H1 (cell line): ENCODE data around the gene FAM120C. TPM values are rescaled to one million over a fixed set of nuclear protein-coding genes. Genes with fewer than 3 reads are reported as not detected.

ENCODE experiments used
- CTCF ChIA-PET: fragments of 300-600 bp; sonication (Branson Sonifier 250); formaldehyde crosslinking; loops from one replicate; lab custom pipeline; 2021; ENCODE audit not compliant: partially characterized antibody; lab: Charles Lee
- POLR2A ChIA-PET: fragments of 300-600 bp; sonication (Branson Sonifier 250); formaldehyde crosslinking; loops from one replicate; lab custom pipeline; 2021; ENCODE audit warnings: inconsistent platforms; ENCODE audit not compliant: partially characterized antibody; lab: Charles Lee
- DNase-seq, 2 experiments: peaks; one replicate each; pipeline versions ENCODE4 v3.0.0 to v3.0.0-alpha.2; 2010 to 2022; ENCODE audit warnings: low spot score in 2 of 2, low read depth in 1 of 2, mixed read lengths in 1 of 2
- FAIRE-seq: peaks from 2 replicates; lab custom pipeline; 2011; peaks lifted over from hg19 to GRCh38; lab: Jason Lieb, UNC
- H2AFZ ChIP-seq: 2 replicates; pipeline ENCODE4 v1.8.1; 2012; ENCODE audit warnings: low read length, inconsistent platforms
- H2AK5ac ChIP-seq: 2 replicates; pipeline ENCODE4 v1.6.1; 2013; ENCODE audit warnings: low read depth, low read length
- H2BK120ac ChIP-seq: replicated peaks from 2 replicates; pipeline ENCODE3; 2013; ENCODE audit warnings: low read depth, low read length, inconsistent platforms
- H2BK12ac ChIP-seq: 2 replicates; pipeline ENCODE4 v1.6.1; 2013; ENCODE audit warnings: low read depth, low read length
- H2BK15ac ChIP-seq: 2 replicates; pipeline ENCODE4 v1.6.1; 2013; ENCODE audit warnings: low read length
- H2BK20ac ChIP-seq: 2 replicates; pipeline ENCODE4 v1.6.1; 2013; ENCODE audit warnings: low read length
- H2BK5ac ChIP-seq: 2 replicates; pipeline ENCODE4 v1.6.1; 2013; ENCODE audit warnings: low read depth, low read length
- H3K14ac ChIP-seq: 2 replicates; pipeline ENCODE4 v1.6.1; 2013; ENCODE audit warnings: inconsistent platforms; ENCODE audit not compliant: insufficient read length
- H3K18ac ChIP-seq: 2 replicates; pipeline ENCODE4 v1.6.1; 2013; ENCODE audit warnings: low read length; ENCODE audit errors: extremely low read depth
- H3K23ac ChIP-seq: 2 replicates; pipeline ENCODE4 v1.6.1; 2013; ENCODE audit warnings: inconsistent platforms; ENCODE audit not compliant: insufficient read length
- H3K23me2 ChIP-seq: 2 replicates; pipeline ENCODE4 v1.6.1; 2013; ENCODE audit warnings: low read depth, low read length
- H3K27ac ChIP-seq: 2 replicates; pipeline ENCODE4 v1.6.1; 2011; ENCODE audit warnings: low read depth, low read length, inconsistent platforms
- H3K27me3 ChIP-seq, 4 experiments: replicated peaks in 1 of 4; 1 replicate in 1 of 4; 2 replicates in 3 of 4; pipeline versions ENCODE4 v1.6.1 to v1.8.1; 2011 to 2013; ENCODE audit warnings: low read length in 3 of 4, mild to moderate bottlenecking in 3 of 4, inconsistent platforms in 2 of 4, mixed read lengths in 2 of 4, moderate library complexity in 1 of 4; ENCODE audit not compliant: control insufficient read depth in 3 of 4, insufficient read depth in 3 of 4; ENCODE audit errors: extremely low read depth in 1 of 4
- H3K36me3 ChIP-seq, 4 experiments: 2 replicates each; pipeline versions ENCODE4 v1.6.1 to v1.8.1; 2011 to 2013; ENCODE audit warnings: mild to moderate bottlenecking in 4 of 4, low read length in 3 of 4, moderate library complexity in 2 of 4, control low read depth in 1 of 4, inconsistent platforms in 1 of 4; ENCODE audit not compliant: insufficient read depth in 4 of 4, control insufficient read depth in 2 of 4
- H3K4ac ChIP-seq: replicated peaks from 2 replicates; pipeline ENCODE3; 2013; ENCODE audit warnings: low read length, low read depth, mixed read lengths, inconsistent platforms; ENCODE audit not compliant: insufficient read length
- H3K4me1 ChIP-seq, 4 experiments: replicated peaks in 1 of 4; 1 replicate in 1 of 4; 2 replicates in 3 of 4; pipeline versions ENCODE4 v1.6.1 to v1.8.1; 2011 to 2013; ENCODE audit warnings: low read length in 3 of 4, inconsistent platforms in 2 of 4, mixed read lengths in 1 of 4; ENCODE audit not compliant: insufficient read depth in 4 of 4, control insufficient read depth in 3 of 4
- H3K4me2 ChIP-seq, 2 experiments: 2 replicates each; pipeline versions ENCODE4 v1.6.1 to v1.8.1; 2011 to 2013; ENCODE audit warnings: low read depth in 2 of 2, low read length in 2 of 2, control low read depth in 1 of 2, inconsistent platforms in 1 of 2, mild to moderate bottlenecking in 1 of 2; ENCODE audit not compliant: insufficient read depth in 1 of 2
- H3K4me3 ChIP-seq, 4 experiments: fragments of 200-600, 300-600 bp in 1 of 4; sonication (generic), shearing (Covaris generic), sonication (Bioruptor Twin) in 1 of 4; 2 replicates each; pipeline versions ENCODE4 v1.5.1 to v1.8.1; 2011 to 2016; ENCODE audit warnings: low read length in 4 of 4, low read depth in 3 of 4, control low read depth in 2 of 4, inconsistent platforms in 2 of 4, mild to moderate bottlenecking in 2 of 4, mixed read lengths in 1 of 4, moderate library complexity in 1 of 4; ENCODE audit not compliant: insufficient read depth in 2 of 4; ENCODE audit errors: extremely low read depth in 1 of 4
- H3K56ac ChIP-seq: replicated peaks from 2 replicates; pipeline ENCODE3; 2013; ENCODE audit warnings: low read depth, mild to moderate bottlenecking, mixed read lengths, low read length, inconsistent platforms; ENCODE audit not compliant: insufficient read length
- H3K79me1 ChIP-seq: 2 replicates; pipeline ENCODE4 v1.6.1; 2013; ENCODE audit warnings: low read depth, low read length, control low read depth
- H3K79me2 ChIP-seq, 2 experiments: 2 replicates each; pipeline versions ENCODE4 v1.6.1 to v1.8.1; 2012 to 2013; ENCODE audit warnings: low read length in 2 of 2, mild to moderate bottlenecking in 2 of 2, inconsistent platforms in 1 of 2; ENCODE audit not compliant: insufficient read depth in 2 of 2, control insufficient read depth in 1 of 2
- H3K9ac ChIP-seq, 4 experiments: replicated peaks in 1 of 4; 1 replicate in 1 of 4; 2 replicates in 3 of 4; pipeline versions ENCODE4 v1.6.1 to v1.8.1; 2011 to 2013; ENCODE audit warnings: low read depth in 3 of 4, low read length in 3 of 4, control low read depth in 2 of 4, mild to moderate bottlenecking in 2 of 4, moderate library complexity in 2 of 4, inconsistent platforms in 1 of 4; ENCODE audit errors: extremely low read depth in 1 of 4
- H3K9me3 ChIP-seq, 2 experiments: 2 replicates each; pipeline versions ENCODE4 v1.6.1 to v1.8.1; 2012 to 2013; ENCODE audit warnings: mild to moderate bottlenecking in 2 of 2, moderate library complexity in 2 of 2, control low read depth in 1 of 2, inconsistent platforms in 1 of 2, low read depth in 1 of 2, low read length in 1 of 2, mixed read lengths in 1 of 2; ENCODE audit not compliant: insufficient read depth in 2 of 2
- H4K20me1 ChIP-seq, 2 experiments: replicated peaks in 1 of 2; 2 replicates each; pipeline versions ENCODE3 to v1.8.1; 2011 to 2013; ENCODE audit warnings: inconsistent platforms in 2 of 2, low read length in 2 of 2, mild to moderate bottlenecking in 1 of 2; ENCODE audit not compliant: insufficient read depth in 2 of 2, control insufficient read depth in 1 of 2
- H4K5ac ChIP-seq: 2 replicates; pipeline ENCODE4 v1.6.1; 2013; ENCODE audit warnings: low read length, low read depth, mixed read lengths, inconsistent platforms; ENCODE audit not compliant: insufficient read length
- H4K8ac ChIP-seq: 2 replicates; pipeline ENCODE4 v1.8.0; 2013; ENCODE audit warnings: mild to moderate bottlenecking, moderate library complexity, low read length, inconsistent platforms; ENCODE audit not compliant: insufficient read depth; ENCODE audit errors: extremely low read depth
- H4K91ac ChIP-seq: replicated peaks from 2 replicates; pipeline ENCODE3; 2013; ENCODE audit warnings: low read length, mixed read lengths, inconsistent platforms; ENCODE audit not compliant: insufficient read length
- CBX8 ChIP-seq: fragments of 300-800, 300-1000 bp; sonication (generic); IDR thresholded peaks from 2 replicates; pipeline ENCODE4 v1.7.1; 2016; ENCODE audit warnings: low read depth, low read length, borderline replicate concordance
- EZH2 ChIP-seq: fragments of 200-600 bp; sonication (generic); IDR thresholded peaks from 2 replicates; pipeline ENCODE4 v1.7.1; 2012; ENCODE audit warnings: low read depth, mild to moderate bottlenecking, moderate library complexity, low read length, inconsistent platforms; ENCODE audit not compliant: severe bottlenecking
- GTF2F1 ChIP-seq: IDR thresholded peaks from 2 replicates; pipeline ENCODE4 v1.6.1; 2012; ENCODE audit warnings: low read depth, low read length, improper control_type of control experiment, borderline replicate concordance
- KDM5A ChIP-seq: fragments of 200-600 bp; IDR thresholded peaks from 2 replicates; pipeline ENCODE4 v1.7.1; 2012; ENCODE audit warnings: mild to moderate bottlenecking, low read length, inconsistent platforms, mixed read lengths
- PHF8 ChIP-seq: fragments of 200-600 bp; sonication (generic); conservative IDR thresholded peaks from 2 replicates; pipeline ENCODE4 v1.7.1; 2012; ENCODE audit warnings: low read depth, mild to moderate bottlenecking, inconsistent platforms, low read length, moderate library complexity
- RNF2 ChIP-seq: fragments of 200-900, 300-1000 bp; sonication (generic); IDR thresholded peaks from 2 replicates; pipeline ENCODE4 v1.7.1; 2016; ENCODE audit warnings: borderline replicate concordance, low read depth, mild to moderate bottlenecking, antibody characterized with exemption, low read length; ENCODE audit not compliant: poor library complexity, severe bottlenecking; ENCODE audit errors: missing control alignments
- SIN3A ChIP-seq, 2 experiments: IDR thresholded peaks in 1 of 2; conservative IDR thresholded peaks in 1 of 2; 2 replicates each; pipeline ENCODE4 v1.6.1; 2011 to 2012; ENCODE audit warnings: low read length in 2 of 2, improper control_type of control experiment in 1 of 2, low read depth in 1 of 2, mild to moderate bottlenecking in 1 of 2
- SP4 ChIP-seq: IDR thresholded peaks from 2 replicates; pipeline ENCODE4 v1.6.1; 2012; ENCODE audit warnings: low read length, inconsistent platforms
- TAF7 ChIP-seq: optimal IDR thresholded peaks from 2 replicates; pipeline ENCODE3; 2011; ENCODE audit warnings: low read depth, mild to moderate bottlenecking, inconsistent platforms, low read length, moderate library complexity, borderline replicate concordance
- TCF12 ChIP-seq: IDR thresholded peaks from 2 replicates; pipeline ENCODE4 v1.6.1; 2011; ENCODE audit warnings: low read depth, mild to moderate bottlenecking, low read length
- WGBS, 2 experiments: shearing (Covaris generic) in 1 of 2; methylation state at CpG; one replicate each; pipeline versions ENCODE4 v1.1.6 to v1.1.7; 2013 to 2015; ENCODE audit warnings: low lambda C conversion rate in 2 of 2, mixed read lengths in 2 of 2, inconsistent platforms in 1 of 2, low coverage in 1 of 2, missing lambda C conversion rate in 1 of 2; ENCODE audit not compliant: insufficient replicate concordance in 2 of 2, insufficient coverage in 1 of 2, insufficient read length in 1 of 2; ENCODE audit errors: extremely low coverage in 1 of 2, missing lambda C conversion rate in 1 of 2; 5-methylcytosine and 5-hydroxymethylcytosine counted together
- polyA plus RNA-seq, 7 experiments: library from polyadenylated mRNA; depleted of rRNA in 3 of 7; stranded (reverse) in 5 of 7; unstranded in 2 of 7; fragments of >200 nt in 5 of 7; fragments of 200-250 nt in 2 of 7; gene quantifications; 1 replicate in 5 of 7; 2 replicates in 1 of 7; 4 replicates in 1 of 7; pipeline versions ENCODE4 v1.2.1 to v1.2.3, GENCODE V29; 2011 to 2013; ENCODE audit warnings: missing spikeins in 2 of 7, mixed read lengths in 2 of 7
- total RNA-seq: library from RNA; stranded (reverse); fragmentation: NEBNext Ultra II Directional; extraction: Animal tissue kit (Norgen Biotek cat#: 25700); gene quantifications from 2 replicates; pipeline ENCODE4 v1.2.1, GENCODE V29; 2021

The FAM120C gene
- total and polyA plus RNA-seq, 2 of the 8 experiments (the other 6 are each of a cell fraction or from before 2014, with no cell fraction given), result 4.4 to 8.1 TPM

DNA sequence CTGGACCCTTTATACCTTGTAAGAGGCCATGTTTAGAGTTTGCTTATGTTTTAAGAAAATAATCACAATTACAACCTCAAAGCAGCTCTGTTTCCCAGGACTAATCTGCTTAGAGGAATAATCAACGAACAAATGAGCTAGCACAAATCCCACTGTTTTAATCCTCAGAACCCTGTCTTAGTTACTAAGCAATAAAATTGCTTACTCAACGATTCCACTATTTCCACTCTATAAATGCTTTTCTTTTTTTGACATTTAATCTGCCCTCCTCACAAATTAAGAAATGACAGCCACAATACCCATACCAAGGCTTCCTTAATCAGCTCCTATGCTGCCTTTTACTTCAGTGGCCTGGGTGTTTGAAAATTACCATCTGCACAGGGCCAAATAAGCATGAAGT lies 48.8 kb downstream of the FAM120C start:
- Histone ChIP-seq H2BK120ac (no peak overlapping the region), H3K4ac (no peak overlapping the region), H2BK15ac (no peak overlapping the region), H3K23me2 (no peaks in the 10 kb centered on the region), H3K79me1 (no peaks in the 10 kb centered on the region), H2BK20ac (no peak overlapping the region), H3K4me3 (no peak overlapping the region), H2BK5ac (no peak overlapping the region), H4K5ac (no peak overlapping the region), H3K9ac (no peak overlapping the region), H3K27me3 (no peaks in the 10 kb centered on the region), H3K79me2 (no peaks in the 10 kb centered on the region), H4K8ac (no peak overlapping the region), H4K91ac (no peak overlapping the region), H3K9me3 (no peaks in the 10 kb centered on the region), H2AK5ac (no peak overlapping the region), H3K4me1 (no peaks in the 10 kb centered on the region), H3K27ac (no peak overlapping the region), H3K23ac (no peak overlapping the region), H3K56ac (no peak overlapping the region), H3K36me3 (peaks cover 0 to 3% (median 0%) of the 10 kb centered on the region in 4 experiments; a peak in 2 of 8 replicates), H4K20me1 (no peaks in the 10 kb centered on the region), H2BK12ac (no peak overlapping the region), H3K14ac (no peak overlapping the region), H3K4me2 (no peak overlapping the region), H2AFZ (no peak overlapping the region), H3K18ac (no peak overlapping the region)
- CTCF ChIA-PET, result interaction anchor here (1.2 kb wide), 1 partner anchor 38 kb away, joined by 3 read pairs; no protein-coding TSS in a partner anchor
- POLR2A ChIA-PET, result no interaction called here
- DNase-seq (no peak), FAIRE-seq (no peak)
- 95% methylated on average over 2 of the region's 2 CpGs; no CpG with 5 or more reads in 1 of the 2 experiments for WGBS, 2 experiments
- TF ChIP-seq TCF12 (no peak), SIN3A (conservative IDR thresholded peaks at IDR 0.05 in 1 of 2, IDR thresholded peaks at IDR 0.05 in 1 of 2; ENCODE audit: low read depth in 1 of 2, low read length in 2 of 2) (no peak), SP4 (no peak), TAF7 (no peak), KDM5A (no peak), PHF8 (no peak), RNF2 (no peak), CBX8 (no peak), EZH2 (no peak), GTF2F1 (no peak)
